Measurements from ENCODE around the gene STX3.

- TF ChIP-seq, protein P1, sequence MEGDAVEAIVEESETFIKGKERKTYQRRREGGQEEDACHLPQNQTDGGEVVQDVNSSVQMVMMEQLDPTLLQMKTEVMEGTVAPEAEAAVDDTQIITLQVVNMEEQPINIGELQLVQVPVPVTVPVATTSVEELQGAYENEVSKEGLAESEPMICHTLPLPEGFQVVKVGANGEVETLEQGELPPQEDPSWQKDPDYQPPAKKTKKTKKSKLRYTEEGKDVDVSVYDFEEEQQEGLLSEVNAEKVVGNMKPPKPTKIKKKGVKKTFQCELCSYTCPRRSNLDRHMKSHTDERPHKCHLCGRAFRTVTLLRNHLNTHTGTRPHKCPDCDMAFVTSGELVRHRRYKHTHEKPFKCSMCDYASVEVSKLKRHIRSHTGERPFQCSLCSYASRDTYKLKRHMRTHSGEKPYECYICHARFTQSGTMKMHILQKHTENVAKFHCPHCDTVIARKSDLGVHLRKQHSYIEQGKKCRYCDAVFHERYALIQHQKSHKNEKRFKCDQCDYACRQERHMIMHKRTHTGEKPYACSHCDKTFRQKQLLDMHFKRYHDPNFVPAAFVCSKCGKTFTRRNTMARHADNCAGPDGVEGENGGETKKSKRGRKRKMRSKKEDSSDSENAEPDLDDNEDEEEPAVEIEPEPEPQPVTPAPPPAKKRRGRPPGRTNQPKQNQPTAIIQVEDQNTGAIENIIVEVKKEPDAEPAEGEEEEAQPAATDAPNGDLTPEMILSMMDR (IDR thresholded peaks at IDR 0.05), result no peak
- no peak for TF ChIP-seq POLR2AphosphoS5 (IDR thresholded peaks at IDR 0.05)
Observed at GRCh38 chr11:59814021-59814420, 58.8 kb downstream of the STX3 start.

Measured in gastroesophageal sphincter (tissue), 3 donors.